ENCODE measurements around the gene FNDC3A. TPM values are rescaled to one million over a fixed set of nuclear protein-coding genes. Genes with fewer than 3 reads are reported as not detected.

FNDC3A gene
- total RNA-seq, 2 experiments from 2014 or later, result 25.7 to 26.6 TPM

DNA sequence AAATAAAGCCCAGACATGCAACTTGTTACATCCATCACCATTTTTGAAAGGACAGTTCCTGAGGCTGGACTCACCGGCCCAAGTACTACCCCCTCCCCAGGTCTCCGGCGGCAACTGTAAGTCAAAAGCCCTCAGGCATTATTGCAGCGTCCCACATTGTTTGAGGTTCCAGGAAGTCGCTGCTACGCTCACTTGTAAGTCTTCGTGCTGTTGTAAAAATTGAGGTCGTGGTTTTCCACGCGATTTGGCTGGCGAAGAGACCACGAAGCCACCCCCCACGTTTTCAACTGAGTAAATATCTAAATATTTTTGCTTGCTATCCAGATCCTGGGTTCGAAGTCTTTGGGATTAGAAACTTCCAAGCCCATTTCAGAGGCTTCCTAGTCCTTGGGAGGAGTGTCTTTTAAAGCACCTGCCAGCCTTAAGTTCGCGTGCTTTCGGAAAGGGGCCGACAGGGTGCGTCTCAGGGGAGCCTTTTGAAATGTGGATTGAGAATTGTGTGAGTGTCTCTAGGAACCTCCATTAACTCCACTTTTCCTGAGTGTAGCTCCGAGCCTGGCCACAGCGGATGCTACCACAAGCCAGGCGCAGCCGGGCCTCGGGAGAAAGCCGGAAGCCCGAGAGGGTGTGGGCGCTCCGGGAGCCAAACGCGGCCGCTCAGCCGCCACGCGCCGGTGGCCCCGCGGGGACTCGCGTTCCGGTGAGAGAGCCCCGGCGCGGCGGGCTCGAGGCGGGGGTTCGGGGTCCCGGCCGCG, 434 bp upstream of the FNDC3A start:
- intact Hi-C loops (cut with micrococcal nuclease), result loop anchor here (5.0 kb wide), 1 partner anchor 137 kb away; no protein-coding TSS in a partner anchor
- ChIA-PET POLR2A (interaction anchor here (0.5 to 4.3 kb wide), 12 partner anchors 9 to 938 kb away, joined by 3 to 13 read pairs (median 3); partner anchors contain the start of gene NUDT15), CTCF (interaction anchor here (1.0 to 1.5 kb wide), 2 partner anchors 46 to 91 kb away, joined by 4 to 5 read pairs; no protein-coding TSS in a partner anchor)
- peak overlapping the region; percentile 93 for H3K4me3 Mint-ChIP-seq
- peaks cover 38% of the 10 kb centered on the region for H3K36me3 Mint-ChIP-seq (ENCODE audit: low read depth)
- TF ChIP-seq, protein P1, sequence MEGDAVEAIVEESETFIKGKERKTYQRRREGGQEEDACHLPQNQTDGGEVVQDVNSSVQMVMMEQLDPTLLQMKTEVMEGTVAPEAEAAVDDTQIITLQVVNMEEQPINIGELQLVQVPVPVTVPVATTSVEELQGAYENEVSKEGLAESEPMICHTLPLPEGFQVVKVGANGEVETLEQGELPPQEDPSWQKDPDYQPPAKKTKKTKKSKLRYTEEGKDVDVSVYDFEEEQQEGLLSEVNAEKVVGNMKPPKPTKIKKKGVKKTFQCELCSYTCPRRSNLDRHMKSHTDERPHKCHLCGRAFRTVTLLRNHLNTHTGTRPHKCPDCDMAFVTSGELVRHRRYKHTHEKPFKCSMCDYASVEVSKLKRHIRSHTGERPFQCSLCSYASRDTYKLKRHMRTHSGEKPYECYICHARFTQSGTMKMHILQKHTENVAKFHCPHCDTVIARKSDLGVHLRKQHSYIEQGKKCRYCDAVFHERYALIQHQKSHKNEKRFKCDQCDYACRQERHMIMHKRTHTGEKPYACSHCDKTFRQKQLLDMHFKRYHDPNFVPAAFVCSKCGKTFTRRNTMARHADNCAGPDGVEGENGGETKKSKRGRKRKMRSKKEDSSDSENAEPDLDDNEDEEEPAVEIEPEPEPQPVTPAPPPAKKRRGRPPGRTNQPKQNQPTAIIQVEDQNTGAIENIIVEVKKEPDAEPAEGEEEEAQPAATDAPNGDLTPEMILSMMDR (IDR thresholded peaks at IDR 0.05), result no peak
- H3K27me3 Mint-ChIP-seq, result peaks cover 1% of the 10 kb centered on the region
- H3K4me1 Mint-ChIP-seq (ENCODE audit: low read depth), result peaks cover 30% of the 10 kb centered on the region
- ATAC-seq (peak; percentile 18), DNase-seq (peak; percentile 56)
- H3K9me3 Mint-ChIP-seq, result peaks cover 26% of the 10 kb centered on the region
- H3K27ac Mint-ChIP-seq, result peak overlapping the region; percentile 91

DNA sequence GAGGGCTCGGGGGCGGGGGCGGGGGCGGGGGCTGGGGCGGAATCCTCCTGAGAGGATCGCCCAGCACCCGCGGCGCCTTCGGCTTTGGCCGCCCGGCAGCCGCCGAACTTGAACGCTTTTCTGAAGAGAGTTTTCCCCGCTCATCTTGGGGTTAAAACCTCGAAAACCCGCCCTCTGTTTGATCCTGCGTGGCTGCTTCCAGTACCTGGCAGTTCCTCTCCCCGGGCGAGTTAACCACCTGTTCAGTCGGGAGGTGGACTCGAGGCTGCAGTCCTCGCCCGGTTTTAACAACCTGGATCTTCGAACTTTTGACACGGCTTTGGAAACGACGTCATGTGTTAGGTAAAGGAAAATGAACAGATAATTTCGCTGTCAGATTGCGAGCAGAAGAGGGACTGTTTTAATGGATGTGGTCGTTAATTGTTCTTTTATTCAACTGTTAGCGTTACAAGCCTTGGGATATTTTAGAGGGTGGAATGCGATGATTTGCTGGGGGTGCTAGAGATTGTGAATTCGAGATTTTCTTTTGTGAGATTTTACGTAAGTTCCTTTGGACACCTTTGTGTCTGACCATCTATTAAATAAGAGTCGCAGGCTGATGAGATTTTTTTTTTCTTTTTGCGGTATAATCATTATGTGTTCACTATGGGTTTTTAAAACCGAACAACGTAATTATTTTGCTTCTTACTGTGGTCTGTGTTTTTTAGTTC, 1.0 kb downstream of the FNDC3A start:
- DNase-seq (peak; percentile 74), ATAC-seq (peak; percentile 8)
- CTCF ChIA-PET, result interaction anchor here (1.0 to 1.5 kb wide), 2 partner anchors 45 to 92 kb away, joined by 4 to 5 read pairs; no protein-coding TSS in a partner anchor
- Mint-ChIP-seq H3K27ac (peak overlapping the region; percentile 97), H3K9me3 (peaks cover 24% of the 10 kb centered on the region), H3K4me1 (ENCODE audit: low read depth) (peaks cover 42% of the 10 kb centered on the region), H3K36me3 (ENCODE audit: low read depth) (peaks cover 41% of the 10 kb centered on the region), H3K4me3 (peak overlapping the region; percentile 93), H3K27me3 (no peaks in the 10 kb centered on the region)
- intact Hi-C loops (cut with micrococcal nuclease), result loop anchor here (5.0 kb wide), 1 partner anchor 136 kb away; no protein-coding TSS in a partner anchor
- TF ChIP-seq, protein P1 (IDR thresholded peaks at IDR 0.05), result no peak
- POLR2A ChIA-PET, result interaction anchor here (0.6 to 4.3 kb wide), 6 partner anchors 9 to 394 kb away, joined by 3 to 13 read pairs (median 3); no protein-coding TSS in a partner anchor

DNA sequence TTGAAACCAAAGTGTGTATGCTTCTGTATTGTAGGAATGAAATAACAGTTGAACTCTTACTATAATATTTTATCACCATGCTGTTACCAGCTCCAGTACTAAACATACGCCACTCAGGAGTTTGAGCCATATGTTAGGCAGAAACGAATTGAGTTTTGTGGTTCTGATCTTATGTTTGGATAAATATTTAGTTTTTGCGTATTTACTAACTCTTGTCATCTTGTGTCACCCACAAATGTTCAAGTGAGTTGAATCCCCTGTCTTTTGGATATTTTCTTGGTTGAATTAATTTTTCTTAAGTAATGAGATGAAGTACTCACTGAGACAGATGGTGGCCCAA, 1.5 kb downstream of the FNDC3A start:
- peak overlapping the region; percentile 93 for H3K4me3 Mint-ChIP-seq

DNA sequence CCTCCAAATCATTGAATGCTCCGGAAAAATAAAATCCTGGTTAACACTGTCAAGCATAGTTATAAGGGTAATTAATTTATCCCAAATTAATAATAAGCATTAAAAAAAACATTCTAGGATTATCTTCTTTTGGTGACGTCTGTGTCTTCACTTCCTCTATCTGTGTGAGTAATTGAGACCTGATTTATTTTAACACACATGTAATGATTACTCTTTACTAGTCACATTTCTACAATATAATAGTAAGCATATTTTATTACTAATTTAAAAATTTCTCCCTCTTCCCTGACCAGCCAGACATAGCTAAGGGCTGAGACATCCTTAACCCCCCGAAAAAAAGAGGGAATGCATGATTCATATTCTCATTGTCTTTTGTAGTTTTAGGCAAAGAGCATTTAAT, 2.3 kb downstream of the FNDC3A start:
- Mint-ChIP-seq H3K27me3 (no peaks in the 10 kb centered on the region), H3K4me3 (peak overlapping the region; percentile 93), H3K9me3 (peaks cover 16% of the 10 kb centered on the region), H3K4me1 (ENCODE audit: low read depth) (peaks cover 45% of the 10 kb centered on the region), H3K36me3 (ENCODE audit: low read depth) (peaks cover 38% of the 10 kb centered on the region), H3K27ac (peak overlapping the region; percentile 72)
- ChIA-PET CTCF (no interaction called here), POLR2A (interaction anchor here (4.3 kb wide), 1 partner anchor 94 kb away, joined by 13 read pairs; no protein-coding TSS in a partner anchor)
- intact Hi-C loops (cut with micrococcal nuclease), result loop anchor here (5.0 kb wide), 1 partner anchor 134 kb away; no protein-coding TSS in a partner anchor
- no peak for ATAC-seq
- DNase-seq, result no peak
- TF ChIP-seq, protein P1 (IDR thresholded peaks at IDR 0.05), result no peak

More for the DNA sequence above, 1.5 kb downstream of the FNDC3A start:
- Mint-ChIP-seq H3K9me3 (peaks cover 22% of the 10 kb centered on the region), H3K27me3 (no peaks in the 10 kb centered on the region), H3K4me1 (ENCODE audit: low read depth) (peaks cover 43% of the 10 kb centered on the region), H3K36me3 (ENCODE audit: low read depth) (peaks cover 41% of the 10 kb centered on the region), H3K27ac (peak overlapping the region; percentile 97)
- POLR2A ChIA-PET, result interaction anchor here (0.6 to 4.3 kb wide), 2 partner anchors 93 to 393 kb away, joined by 3 to 13 read pairs; no protein-coding TSS in a partner anchor
- intact Hi-C loops (cut with micrococcal nuclease), result loop anchor here (5.0 kb wide), 1 partner anchor 135 kb away; no protein-coding TSS in a partner anchor
- TF ChIP-seq, protein P1 (IDR thresholded peaks at IDR 0.05), result no peak
- ATAC-seq, result no peak
- no peak for DNase-seq
- CTCF ChIA-PET, result no interaction called here

Data from activated CD8-positive, alpha-beta T cell treated with anti-CD3 and anti-CD28 coated beads for 36 hours (primary cell).